ENCODE data around the gene LMOD3.

LMOD3 gene

GRCh38 chr3:69122403-69122802, at the start of gene LMOD3:
TSS of gene LMOD3 (minus strand) at chr3:69122595. CDS start at chr3:69122386, 209 bp downstream.
- no peak for DNase-seq (ENCODE audit: low read depth)
- TF ChIP-seq CTCF (IDR thresholded peaks at IDR 0.05; ENCODE audit: low read length, missing control alignments), result no peak
- H3K4me3 ChIP-seq (replicated peaks; ENCODE audit: low read depth, low read length), result no peak within 1 kb of the TSS

GRCh38 chr3:69172058-69172457, 49.7 kb upstream of the LMOD3 start:
- no peak for TF ChIP-seq CTCF (IDR thresholded peaks at IDR 0.05; ENCODE audit: low read length, missing control alignments)
- no peak overlapping the region for H3K4me3 ChIP-seq (replicated peaks; ENCODE audit: low read depth, low read length)
- no peak for DNase-seq (ENCODE audit: low read depth)

- no peak overlapping the region for H3K4me3 ChIP-seq (replicated peaks; ENCODE audit: low read depth, low read length)
- no peak for TF ChIP-seq CTCF (IDR thresholded peaks at IDR 0.05; ENCODE audit: low read length, missing control alignments)
- no peak for DNase-seq (ENCODE audit: low read depth)
Measured at GRCh38 chr3:69166446-69166845, 44.1 kb upstream of the LMOD3 start.

GRCh38 chr3:69165744-69166143, 43.3 kb upstream of the LMOD3 start:
- no peak for DNase-seq (ENCODE audit: low read depth)
- no peak for TF ChIP-seq CTCF (IDR thresholded peaks at IDR 0.05; ENCODE audit: low read length, missing control alignments)
- no peak overlapping the region for H3K4me3 ChIP-seq (replicated peaks; ENCODE audit: low read depth, low read length)

- TF ChIP-seq CTCF (IDR thresholded peaks at IDR 0.05; ENCODE audit: low read length, missing control alignments), result no peak
- DNase-seq (ENCODE audit: low read depth), result no peak
- H3K4me3 ChIP-seq (replicated peaks; ENCODE audit: low read depth, low read length), result no peak overlapping the region
Measured at GRCh38 chr3:69164296-69164695, 41.9 kb upstream of the LMOD3 start.

- no peak for DNase-seq (ENCODE audit: low read depth)
- no peak for TF ChIP-seq CTCF (IDR thresholded peaks at IDR 0.05; ENCODE audit: low read length, missing control alignments)
- no peak overlapping the region for H3K4me3 ChIP-seq (replicated peaks; ENCODE audit: low read depth, low read length)
Measured at GRCh38 chr3:69162308-69162980, 40.0 kb upstream of the LMOD3 start.
